Hypothalamus (tissue), 51 donors: ENCODE measurements around the gene KLF11.

Experiments used
- DNase-seq, 51 donors: peaks; one replicate each; lab custom pipeline; 2025; lab: John Stamatoyannopoulos, UW

The KLF11 gene

GRCh38 chr2:10059552-10060335 lies 16.4 kb downstream of the KLF11 start:
- no peak for DNase-seq

GRCh38 chr2:10061221-10061925 lies 18.0 kb downstream of the KLF11 start:
- no peak for DNase-seq

- DNase-seq: no peak
Measured at GRCh38 chr2:10062931-10063365, 19.6 kb downstream of the KLF11 start.

- DNase-seq: no peak
Measured at GRCh38 chr2:10063566-10063965, 20.2 kb downstream of the KLF11 start.

- no peak for DNase-seq
Measured at GRCh38 chr2:10064932-10065772, 21.8 kb downstream of the KLF11 start.

GRCh38 chr2:10065773-10066055 lies 22.4 kb downstream of the KLF11 start:
- no peak for DNase-seq

GRCh38 chr2:10067330-10067729 lies 24.0 kb downstream of the KLF11 start:
- DNase-seq: no peak

GRCh38 chr2:10067881-10068280 lies 24.5 kb downstream of the KLF11 start:
- no peak for DNase-seq

- no peak for DNase-seq
Measured at GRCh38 chr2:10071176-10071575, 27.8 kb downstream of the KLF11 start.

- no peak for DNase-seq
Measured at GRCh38 chr2:10071595-10071994, 28.2 kb downstream of the KLF11 start.

- DNase-seq: peak in 43 of 51 donors; percentile 13 to 85 (median 62)
Measured at GRCh38 chr2:10072656-10073480, 29.5 kb downstream of the KLF11 start.

- no peak for DNase-seq
Measured at GRCh38 chr2:10073706-10074105, 30.4 kb downstream of the KLF11 start.

GRCh38 chr2:10075101-10075500 lies 31.8 kb downstream of the KLF11 start:
- DNase-seq: no peak

- DNase-seq: no peak
Measured at GRCh38 chr2:10075571-10076209, 32.3 kb downstream of the KLF11 start.

- no peak for DNase-seq
Measured at GRCh38 chr2:10076511-10076910, 33.2 kb downstream of the KLF11 start.

GRCh38 chr2:10076988-10077527 lies 33.7 kb downstream of the KLF11 start:
- no peak for DNase-seq

GRCh38 chr2:10078001-10078400 lies 34.7 kb downstream of the KLF11 start:
- DNase-seq: no peak

- peak in 13 of 51 donors; percentile 9 to 59 (median 27) for DNase-seq
Measured at GRCh38 chr2:10078704-10079265, 35.4 kb downstream of the KLF11 start.

GRCh38 chr2:10079266-10079869 lies 36.0 kb downstream of the KLF11 start:
- peak in 15 of 51 donors; percentile 17 to 64 (median 38) for DNase-seq
